Activated CD4-positive, alpha-beta memory T cell treated with anti-CD3 and anti-CD28 coated beads for 36 hours (primary cell): ENCODE measurements around the gene CD300LD. TPM values are rescaled to one million over a fixed set of nuclear protein-coding genes. Genes with fewer than 3 reads are reported as not detected.

Experiments
- CTCF ChIA-PET: fragments of 350-600 bp; sonication (Branson Sonifier 250); formaldehyde crosslinking; loops from one replicate; lab custom pipeline; 2021; ENCODE audit warnings: antibody characterized with exemption, inconsistent platforms; lab: Charles Lee
- POLR2A ChIA-PET: fragments of 350-600 bp; sonication (Branson Sonifier 250); formaldehyde crosslinking; loops from one replicate; lab custom pipeline; 2021; ENCODE audit warnings: antibody characterized with exemption; lab: Charles Lee
- DNase-seq: peaks from one replicate; pipeline ENCODE4 v3.0.0-alpha.2; 2020
- H3K27ac Mint-ChIP-seq: one replicate; pipeline ENCODE4 v1.8.0; 2021; ENCODE audit warnings: mixed read lengths
- H3K27me3 Mint-ChIP-seq: one replicate; pipeline ENCODE4 v1.8.0; 2021; ENCODE audit warnings: mixed read lengths
- H3K36me3 Mint-ChIP-seq: one replicate; pipeline ENCODE4 v1.8.0; 2021; ENCODE audit warnings: mixed read lengths
- H3K4me1 Mint-ChIP-seq: one replicate; pipeline ENCODE4 v1.8.0; 2021; ENCODE audit warnings: low read depth, mixed read lengths
- H3K4me3 Mint-ChIP-seq: one replicate; pipeline ENCODE4 v1.8.0; 2021; ENCODE audit warnings: mild to moderate bottlenecking, mixed read lengths
- H3K9me3 Mint-ChIP-seq: one replicate; pipeline ENCODE4 v1.8.0; 2021; ENCODE audit warnings: mixed read lengths
- intact Hi-C: fragments of 100-400 bp; cut with micrococcal nuclease; formaldehyde crosslinking; loops from one replicate; pipeline ENCODE4 v1.15.1; 2023
- total RNA-seq, 2 experiments: library from RNA; stranded (reverse); gene quantifications; one replicate each; pipeline ENCODE4 v1.2.3, GENCODE V29; 2021

The CD300LD gene
- total RNA-seq, 2 experiments from 2014 or later = not detected

DNA sequence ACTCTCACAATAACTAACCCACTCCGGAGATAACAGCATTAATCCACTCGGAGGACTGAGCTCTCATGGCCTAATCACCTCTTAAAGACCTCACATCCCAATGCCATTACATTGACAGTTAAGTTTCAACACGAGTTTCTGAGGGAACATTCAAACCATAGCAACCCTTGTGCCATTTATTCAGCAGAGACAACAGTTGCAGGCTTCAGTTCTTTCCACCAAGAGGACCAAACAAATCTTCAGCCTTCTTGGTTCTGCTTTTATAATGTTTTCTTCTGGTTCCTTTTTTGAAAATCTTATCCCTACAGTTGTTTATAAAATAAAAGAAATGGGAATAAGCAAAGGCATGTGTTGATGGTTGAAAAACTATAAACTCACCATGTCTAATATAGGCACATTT, 33.6 kb upstream of the CD300LD start:
- Mint-ChIP-seq H3K4me1 (no peaks in the 10 kb centered on the region), H3K36me3 (peaks cover 1% of the 10 kb centered on the region), H3K9me3 (peaks cover 6% of the 10 kb centered on the region), H3K27ac (no peak overlapping the region), H3K27me3 (peaks cover 34% of the 10 kb centered on the region), H3K4me3 (no peak overlapping the region)
- ChIA-PET CTCF (no interaction called here), POLR2A (no interaction called here)
- no peak for DNase-seq
- intact Hi-C loops = no loop called here

- intact Hi-C loops = no loop called here
- POLR2A ChIA-PET = no interaction called here
Observed at GRCh38 chr17:74624131-74624530, 32.0 kb upstream of the CD300LD start.

DNA sequence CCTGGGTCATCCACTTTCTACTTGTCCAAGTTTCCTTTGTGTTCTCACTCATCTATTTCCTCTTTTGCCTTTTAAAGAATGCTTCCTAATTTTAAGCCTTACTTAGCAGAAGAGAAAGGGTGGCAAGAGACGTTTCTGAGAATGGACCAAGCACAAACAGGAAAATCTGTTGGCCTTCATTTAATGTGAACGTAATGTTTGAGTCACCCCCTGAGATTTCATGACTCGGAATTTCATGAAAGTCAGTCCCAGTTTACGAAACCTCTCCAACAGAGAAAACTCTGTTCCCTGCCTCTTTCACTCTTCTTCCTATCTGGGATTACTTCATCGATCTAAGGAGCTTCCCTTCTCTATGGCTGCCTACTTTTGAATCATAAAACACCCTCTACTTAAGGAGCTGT, 31.6 kb upstream of the CD300LD start, which contains the start of gene CD300E:
TSS of gene CD300E (minus strand) at position 46 of the 401 bp plus-strand sequence. CDS start 117 bp downstream, outside the sequence.
- DNase-seq = no peak
- intact Hi-C loops = no loop called here
- POLR2A ChIA-PET = no interaction called here
- Mint-ChIP-seq H3K4me3 (no peak within 1 kb of the TSS), H3K4me1 (no peaks in the 10 kb centered on the region), H3K36me3 (peaks cover 1% of the 10 kb centered on the region), H3K27me3 (peaks cover 34% of the 10 kb centered on the region), H3K9me3 (peaks cover 6% of the 10 kb centered on the region), H3K27ac (no peak within 1 kb of the TSS)
- CTCF ChIA-PET = interaction anchor here (1.2 kb wide), 1 partner anchor 256 kb away, joined by 3 read pairs; no protein-coding TSS in a partner anchor

More at GRCh38 chr17:74624131-74624530, 32.0 kb upstream of the CD300LD start:
- no peak overlapping the region for H3K27ac Mint-ChIP-seq
- no peak overlapping the region for H3K4me3 Mint-ChIP-seq
- no peak for DNase-seq
- peaks cover 1% of the 10 kb centered on the region for H3K36me3 Mint-ChIP-seq
- CTCF ChIA-PET = interaction anchor here (1.2 kb wide), 1 partner anchor 256 kb away, joined by 3 read pairs; no protein-coding TSS in a partner anchor
- peaks cover 6% of the 10 kb centered on the region for H3K9me3 Mint-ChIP-seq
- H3K27me3 Mint-ChIP-seq = peaks cover 31% of the 10 kb centered on the region
- H3K4me1 Mint-ChIP-seq = no peaks in the 10 kb centered on the region

DNA sequence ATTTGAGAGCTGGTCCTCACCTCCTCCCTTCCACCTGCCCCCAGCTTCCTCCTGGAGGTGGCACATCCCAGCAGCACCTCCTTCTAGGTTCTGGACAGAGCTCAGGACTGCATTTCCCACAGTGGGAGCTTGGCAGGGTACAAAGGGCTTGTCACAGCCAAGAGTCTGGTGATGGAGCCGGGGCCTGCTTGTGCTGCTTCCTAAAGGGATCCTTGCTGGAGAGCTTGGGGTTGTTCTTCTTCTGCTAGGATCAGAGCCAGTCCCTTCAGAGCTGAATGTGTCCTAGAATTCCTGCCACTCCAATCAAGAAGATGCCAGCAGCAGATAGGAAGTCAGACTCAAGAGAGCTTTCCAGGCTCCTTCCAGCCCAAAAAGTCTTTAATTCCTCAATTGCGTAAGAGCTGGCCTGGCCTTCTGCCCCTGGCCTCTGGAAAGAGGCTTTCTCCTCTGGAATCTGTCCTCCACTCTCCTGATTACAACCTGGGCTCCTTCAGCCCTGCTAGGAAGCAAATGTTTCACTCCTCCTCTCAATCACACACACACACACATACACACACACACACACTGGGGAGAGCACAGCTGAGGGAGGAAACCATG, 27.1 kb upstream of the CD300LD start:
- Mint-ChIP-seq H3K27me3 (peaks cover 32% of the 10 kb centered on the region), H3K4me1 (no peaks in the 10 kb centered on the region), H3K9me3 (no peaks in the 10 kb centered on the region), H3K36me3 (no peaks in the 10 kb centered on the region), H3K27ac (no peak overlapping the region), H3K4me3 (no peak overlapping the region)
- no peak for DNase-seq
- ChIA-PET POLR2A (no interaction called here), CTCF (no interaction called here)
- intact Hi-C loops = no loop called here

GRCh38 chr17:74618451-74618850, 26.4 kb upstream of the CD300LD start:
- CTCF ChIA-PET = no interaction called here
- no peaks in the 10 kb centered on the region for H3K36me3 Mint-ChIP-seq

GRCh38 chr17:74616696-74617095, 24.6 kb upstream of the CD300LD start:
- no peak overlapping the region for H3K27ac Mint-ChIP-seq
- intact Hi-C loops = no loop called here
- CTCF ChIA-PET = no interaction called here

More at GRCh38 chr17:74618451-74618850, 26.4 kb upstream of the CD300LD start:
- no peaks in the 10 kb centered on the region for H3K9me3 Mint-ChIP-seq
- no peak overlapping the region for H3K4me3 Mint-ChIP-seq
- no peak overlapping the region for H3K27ac Mint-ChIP-seq
- H3K27me3 Mint-ChIP-seq = peaks cover 28% of the 10 kb centered on the region
- POLR2A ChIA-PET = no interaction called here
- H3K4me1 Mint-ChIP-seq = no peaks in the 10 kb centered on the region
- no peak for DNase-seq
- intact Hi-C loops = no loop called here

DNA sequence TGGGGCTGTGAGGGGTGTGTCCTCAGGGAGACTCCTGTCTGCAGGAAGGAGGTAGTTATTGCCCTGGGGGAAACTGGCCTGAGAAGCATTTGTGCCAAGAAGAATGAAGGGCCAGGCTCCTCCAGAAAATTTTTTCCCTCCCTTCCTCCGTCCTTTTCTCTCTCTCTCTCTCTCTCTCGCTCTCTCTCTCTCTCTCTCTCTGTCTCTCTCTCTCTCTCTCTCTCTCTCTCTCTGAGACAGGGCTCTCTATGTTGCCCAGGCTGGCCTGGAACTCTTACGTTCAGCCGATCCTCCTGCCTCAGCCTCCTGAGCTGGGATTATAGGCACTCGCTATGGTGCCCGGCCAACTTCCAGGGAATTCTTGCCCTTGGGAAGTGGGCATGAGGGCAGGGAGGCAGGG, 20.0 kb upstream of the CD300LD start:
- CTCF ChIA-PET = interaction anchor here (1.5 kb wide), 1 partner anchor 45 kb away, joined by 5 read pairs; no protein-coding TSS in a partner anchor

More at GRCh38 chr17:74616696-74617095, 24.6 kb upstream of the CD300LD start:
- H3K36me3 Mint-ChIP-seq = no peaks in the 10 kb centered on the region
- DNase-seq = no peak
- H3K9me3 Mint-ChIP-seq = no peaks in the 10 kb centered on the region
- no peak overlapping the region for H3K4me3 Mint-ChIP-seq
- POLR2A ChIA-PET = interaction anchor here (0.6 kb wide), 1 partner anchor 171 kb away, joined by 3 read pairs; no protein-coding TSS in a partner anchor
- peaks cover 3% of the 10 kb centered on the region for H3K4me1 Mint-ChIP-seq
- H3K27me3 Mint-ChIP-seq = peaks cover 24% of the 10 kb centered on the region

GRCh38 chr17:74610108-74610507, 18.0 kb upstream of the CD300LD start:
- H3K36me3 Mint-ChIP-seq = no peaks in the 10 kb centered on the region
- no peak overlapping the region for H3K27ac Mint-ChIP-seq
- H3K9me3 Mint-ChIP-seq = no peaks in the 10 kb centered on the region
- no peak overlapping the region for H3K4me3 Mint-ChIP-seq
- H3K27me3 Mint-ChIP-seq = peaks cover 17% of the 10 kb centered on the region
- peaks cover 3% of the 10 kb centered on the region for H3K4me1 Mint-ChIP-seq
- no peak for DNase-seq
- POLR2A ChIA-PET = no interaction called here
- CTCF ChIA-PET = interaction anchor here (0.5 kb wide), 1 partner anchor 259 kb away, joined by 3 read pairs; no protein-coding TSS in a partner anchor
- intact Hi-C loops = no loop called here

More for the DNA sequence above, 20.0 kb upstream of the CD300LD start:
- Mint-ChIP-seq H3K27me3 (peaks cover 23% of the 10 kb centered on the region), H3K36me3 (no peaks in the 10 kb centered on the region), H3K4me1 (peaks cover 3% of the 10 kb centered on the region), H3K4me3 (no peak overlapping the region), H3K27ac (no peak overlapping the region), H3K9me3 (no peaks in the 10 kb centered on the region)
- intact Hi-C loops = no loop called here
- POLR2A ChIA-PET = no interaction called here
- DNase-seq = no peak

GRCh38 chr17:74608511-74608910, 16.4 kb upstream of the CD300LD start:
- Mint-ChIP-seq H3K27ac (no peak overlapping the region), H3K4me1 (peaks cover 3% of the 10 kb centered on the region), H3K36me3 (no peaks in the 10 kb centered on the region), H3K27me3 (peaks cover 13% of the 10 kb centered on the region), H3K4me3 (no peak overlapping the region), H3K9me3 (no peaks in the 10 kb centered on the region)
- no peak for DNase-seq
- intact Hi-C loops = no loop called here
- CTCF ChIA-PET = no interaction called here
- POLR2A ChIA-PET = no interaction called here

DNA sequence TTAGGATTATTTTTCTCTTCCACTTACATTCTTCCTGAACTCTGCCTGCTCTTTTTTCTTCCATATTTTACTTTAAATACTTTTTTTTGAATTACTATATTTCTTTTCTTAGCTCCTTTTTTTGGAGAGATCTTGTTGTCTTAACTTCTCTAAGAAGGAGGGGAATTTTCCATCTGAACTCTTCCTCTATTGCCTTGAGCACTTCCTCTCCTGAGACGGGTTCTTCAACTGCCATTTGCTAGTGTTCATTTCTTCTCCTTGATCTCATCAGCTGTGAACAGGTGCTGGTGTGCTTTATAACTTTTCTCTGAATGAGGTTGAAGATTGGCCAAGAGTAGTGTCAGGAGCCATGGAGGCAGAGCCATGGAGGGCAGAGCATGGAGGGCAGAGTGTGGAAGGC, 15.1 kb upstream of the CD300LD start:
- H3K36me3 Mint-ChIP-seq = no peaks in the 10 kb centered on the region
- no peaks in the 10 kb centered on the region for H3K9me3 Mint-ChIP-seq
- no peaks in the 10 kb centered on the region for H3K4me1 Mint-ChIP-seq
- intact Hi-C loops = no loop called here
- POLR2A ChIA-PET = no interaction called here
- no peak overlapping the region for H3K4me3 Mint-ChIP-seq
- CTCF ChIA-PET = interaction anchor here (0.9 kb wide), 1 partner anchor 50 kb away, joined by 5 read pairs; no protein-coding TSS in a partner anchor
- no peak for DNase-seq
- H3K27ac Mint-ChIP-seq = no peak overlapping the region
- H3K27me3 Mint-ChIP-seq = peaks cover 18% of the 10 kb centered on the region

GRCh38 chr17:74606050-74606449, 14.0 kb upstream of the CD300LD start:
- intact Hi-C loops = no loop called here
- POLR2A ChIA-PET = no interaction called here
- H3K9me3 Mint-ChIP-seq = no peaks in the 10 kb centered on the region
- peaks cover 22% of the 10 kb centered on the region for H3K27me3 Mint-ChIP-seq
- CTCF ChIA-PET = no interaction called here
- no peaks in the 10 kb centered on the region for H3K4me1 Mint-ChIP-seq
- H3K27ac Mint-ChIP-seq = no peak overlapping the region
- no peak for DNase-seq
- no peaks in the 10 kb centered on the region for H3K36me3 Mint-ChIP-seq
- H3K4me3 Mint-ChIP-seq = no peak overlapping the region

- H3K4me1 Mint-ChIP-seq = no peaks in the 10 kb centered on the region
- ChIA-PET POLR2A (no interaction called here), CTCF (no interaction called here)
- no peak for DNase-seq
- H3K4me3 Mint-ChIP-seq = no peak overlapping the region
- intact Hi-C loops = no loop called here
- H3K9me3 Mint-ChIP-seq = no peaks in the 10 kb centered on the region
- no peaks in the 10 kb centered on the region for H3K36me3 Mint-ChIP-seq
- no peak overlapping the region for H3K27ac Mint-ChIP-seq
- H3K27me3 Mint-ChIP-seq = peaks cover 22% of the 10 kb centered on the region
Observed at GRCh38 chr17:74605361-74605760, 13.3 kb upstream of the CD300LD start.

GRCh38 chr17:74604761-74605160, 12.7 kb upstream of the CD300LD start:
- Mint-ChIP-seq H3K27ac (no peak overlapping the region), H3K36me3 (no peaks in the 10 kb centered on the region), H3K4me1 (no peaks in the 10 kb centered on the region), H3K9me3 (no peaks in the 10 kb centered on the region), H3K27me3 (peaks cover 27% of the 10 kb centered on the region), H3K4me3 (no peak overlapping the region)
- ChIA-PET CTCF (interaction anchor here (1.6 kb wide), 1 partner anchor 39 kb away, joined by 7 read pairs; no protein-coding TSS in a partner anchor), POLR2A (no interaction called here)
- intact Hi-C loops = no loop called here
- no peak for DNase-seq
